Measurements from ENCODE around the gene HUS1. TPM values are rescaled to one million over a fixed set of nuclear protein-coding genes. Genes with fewer than 3 reads are reported as not detected.

Gene HUS1
- total and polyA plus RNA-seq, 2 of the 13 experiments (the other 11 are each of a cell fraction or from before 2014, with no cell fraction given): 14.8 to 16.9 TPM

DNA sequence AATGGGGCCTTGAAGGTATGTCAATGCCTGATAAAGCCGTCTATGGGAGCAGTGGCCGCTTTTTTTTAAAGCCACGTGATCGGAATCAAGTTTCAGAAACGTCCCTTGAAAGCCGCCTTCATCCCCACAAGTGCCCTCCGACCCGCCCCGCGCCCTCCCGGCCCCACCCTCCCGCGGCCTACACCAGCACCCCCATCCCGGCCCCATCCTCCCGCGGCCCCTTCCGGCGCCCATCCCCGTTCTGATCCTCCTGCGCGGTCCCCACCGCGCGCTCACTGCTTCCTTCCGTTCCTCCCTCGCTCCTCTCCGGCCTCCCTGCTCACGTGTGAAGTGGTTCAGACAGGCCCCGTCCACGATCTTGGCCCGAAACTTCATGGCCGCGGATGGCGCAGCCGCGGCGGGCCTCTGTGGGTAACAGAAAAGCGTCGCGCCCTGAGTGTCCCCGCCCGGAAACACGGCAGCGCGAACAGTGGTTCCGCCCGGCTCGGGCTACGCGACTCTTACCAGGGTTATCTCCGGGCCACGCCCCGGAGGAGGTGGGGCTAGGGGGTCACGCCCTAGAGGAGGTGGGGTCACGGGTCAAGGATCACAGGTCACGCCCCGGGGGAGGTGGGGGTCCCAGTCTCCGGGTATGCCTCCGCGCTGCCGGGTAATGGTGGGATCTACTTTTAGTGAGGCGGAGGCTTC is at the start of gene HUS1 (continued):
- TF ChIP-seq ZHX2 (IDR thresholded peaks at IDR 0.05; ENCODE audit: low read depth) (peak; percentile 74), ZHX2 (CRISPR knock-in tag; IDR thresholded peaks at IDR 0.05; ENCODE audit: borderline replicate concordance) (0 out of 2 replicates have a peak, but pooled peaks have one; percentile 46), ZNF326 (CRISPR knock-in tag; IDR thresholded peaks at IDR 0.05; ENCODE audit: borderline replicate concordance) (no peak), CREB3 (CRISPR knock-in tag; IDR thresholded peaks at IDR 0.05) (no peak), ZNF780A (CRISPR knock-in tag; IDR thresholded peaks at IDR 0.05) (no peak), TBL1XR1 (IDR thresholded peaks at IDR 0.05; ENCODE audit: borderline replicate concordance, low read length, partially characterized antibody) (peak; percentile 72), ZNF737 (CRISPR knock-in tag; IDR thresholded peaks at IDR 0.05; ENCODE audit: borderline replicate concordance) (no peak), ZNF761 (CRISPR knock-in tag; conservative IDR thresholded peaks at IDR 0.05) (no peak), PCBP1 (IDR thresholded peaks at IDR 0.05; ENCODE audit: borderline replicate concordance, low read depth, low read length) (peak; percentile 89; the same call in 1 of the 2 replicates), SATB2 (CRISPR knock-in tag; IDR thresholded peaks at IDR 0.05) (peak; percentile 65; the same call in 1 of the 2 replicates), KDM1A (CRISPR knock-in tag; IDR thresholded peaks at IDR 0.05) (no peak), ZNF17 (CRISPR knock-in tag; IDR thresholded peaks at IDR 0.05) (no peak), RBM22 (optimal IDR thresholded peaks at IDR 0.05; ENCODE audit: low read length) (no peak), ZNF441 (CRISPR knock-in tag; IDR thresholded peaks at IDR 0.05; ENCODE audit: borderline replicate concordance) (peak; percentile 79), ZSCAN21 (CRISPR knock-in tag; IDR thresholded peaks at IDR 0.05; ENCODE audit: borderline replicate concordance) (peak; percentile 70; the same call in 1 of the 2 replicates), GZF1 (CRISPR knock-in tag; IDR thresholded peaks at IDR 0.05) (0 out of 2 replicates have a peak, but pooled peaks have one; percentile 55), ZNF460 (CRISPR knock-in tag; IDR thresholded peaks at IDR 0.05; ENCODE audit: borderline replicate concordance) (peak; percentile 67; the same call in 1 of the 2 replicates), NFE2L2 (IDR thresholded peaks at IDR 0.05; ENCODE audit: low read length) (no peak), CCDC6 (CRISPR knock-in tag; IDR thresholded peaks at IDR 0.05) (peak; percentile 85)
- TF ChIP-seq, protein P1, sequence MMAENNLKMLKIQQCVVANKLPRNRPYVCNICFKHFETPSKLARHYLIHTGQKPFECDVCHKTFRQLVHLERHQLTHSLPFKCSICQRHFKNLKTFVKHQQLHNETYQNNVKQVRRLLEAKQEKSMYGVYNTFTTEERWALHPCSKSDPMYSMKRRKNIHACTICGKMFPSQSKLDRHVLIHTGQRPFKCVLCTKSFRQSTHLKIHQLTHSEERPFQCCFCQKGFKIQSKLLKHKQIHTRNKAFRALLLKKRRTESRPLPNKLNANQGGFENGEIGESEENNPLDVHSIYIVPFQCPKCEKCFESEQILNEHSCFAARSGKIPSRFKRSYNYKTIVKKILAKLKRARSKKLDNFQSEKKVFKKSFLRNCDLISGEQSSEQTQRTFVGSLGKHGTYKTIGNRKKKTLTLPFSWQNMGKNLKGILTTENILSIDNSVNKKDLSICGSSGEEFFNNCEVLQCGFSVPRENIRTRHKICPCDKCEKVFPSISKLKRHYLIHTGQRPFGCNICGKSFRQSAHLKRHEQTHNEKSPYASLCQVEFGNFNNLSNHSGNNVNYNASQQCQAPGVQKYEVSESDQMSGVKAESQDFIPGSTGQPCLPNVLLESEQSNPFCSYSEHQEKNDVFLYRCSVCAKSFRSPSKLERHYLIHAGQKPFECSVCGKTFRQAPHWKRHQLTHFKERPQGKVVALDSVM (CRISPR knock-in tag; IDR thresholded peaks at IDR 0.05): peak; percentile 50; the same call in 1 of the 2 replicates
- TF ChIP-seq, protein P2, sequence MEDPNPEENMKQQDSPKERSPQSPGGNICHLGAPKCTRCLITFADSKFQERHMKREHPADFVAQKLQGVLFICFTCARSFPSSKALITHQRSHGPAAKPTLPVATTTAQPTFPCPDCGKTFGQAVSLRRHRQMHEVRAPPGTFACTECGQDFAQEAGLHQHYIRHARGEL (CRISPR knock-in tag; IDR thresholded peaks at IDR 0.05): 0 out of 2 replicates have a peak, but pooled peaks have one; percentile 71
